BE2C (cell line): Measurements from ENCODE around the gene CCDC60.

Experiments used
- DNase-seq: peaks from one replicate; pipeline ENCODE4 v3.0.0-alpha.2; 2020
- H3K27me3 ChIP-seq: fragments of 250-450 bp; sonication (Bioruptor Pico); 2 replicates; pipeline ENCODE4 v1.5.1; 2020; ENCODE audit warnings: mild to moderate bottlenecking
- H3K36me3 ChIP-seq: fragments of 250-450 bp; sonication (Bioruptor Pico); 2 replicates; pipeline ENCODE4 v1.5.1; 2020; ENCODE audit warnings: mild to moderate bottlenecking
- H3K4me1 ChIP-seq: fragments of 250-450 bp; sonication (Bioruptor Pico); 2 replicates; pipeline ENCODE4 v1.5.1; 2020
- H3K4me3 ChIP-seq: 2 replicates; pipeline ENCODE4 v1.5.1; 2011; ENCODE audit warnings: low read depth, low read length
- H3K9me3 ChIP-seq: fragments of 250-450 bp; sonication (Bioruptor Pico); 2 replicates; pipeline ENCODE4 v1.5.1; 2020
- TF ChIP-seq, protein P1 (sequence below): IDR thresholded peaks from 2 replicates; pipeline ENCODE4 v1.5.1; 2012; ENCODE audit warnings: mild to moderate bottlenecking, low read depth, low read length

Gene CCDC60

DNA sequence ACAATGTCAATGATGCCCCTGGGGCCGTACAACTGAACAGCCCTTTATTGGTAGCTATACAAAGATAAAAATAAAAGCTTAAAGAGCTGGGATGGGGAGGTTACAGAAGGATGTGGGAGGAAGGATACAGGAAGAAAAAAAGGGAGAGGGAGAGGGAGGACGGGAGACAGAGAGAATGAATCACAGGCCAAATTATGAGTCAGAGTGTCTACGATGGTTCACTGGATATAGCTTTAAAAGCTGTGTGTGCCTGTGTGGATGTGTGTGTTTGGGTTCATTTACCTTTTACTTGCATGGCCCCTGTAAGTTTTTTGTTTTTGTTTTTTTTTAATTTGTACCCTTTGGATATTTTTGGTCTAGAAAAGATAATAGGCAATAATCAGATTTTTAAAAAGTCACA lies 111.9 kb downstream of the CCDC60 start:
- no peaks in the 10 kb centered on the region for H3K9me3 ChIP-seq
- H3K36me3 ChIP-seq: no peaks in the 10 kb centered on the region
- DNase-seq: no peak
- H3K4me1 ChIP-seq: no peaks in the 10 kb centered on the region
- TF ChIP-seq, protein P1, sequence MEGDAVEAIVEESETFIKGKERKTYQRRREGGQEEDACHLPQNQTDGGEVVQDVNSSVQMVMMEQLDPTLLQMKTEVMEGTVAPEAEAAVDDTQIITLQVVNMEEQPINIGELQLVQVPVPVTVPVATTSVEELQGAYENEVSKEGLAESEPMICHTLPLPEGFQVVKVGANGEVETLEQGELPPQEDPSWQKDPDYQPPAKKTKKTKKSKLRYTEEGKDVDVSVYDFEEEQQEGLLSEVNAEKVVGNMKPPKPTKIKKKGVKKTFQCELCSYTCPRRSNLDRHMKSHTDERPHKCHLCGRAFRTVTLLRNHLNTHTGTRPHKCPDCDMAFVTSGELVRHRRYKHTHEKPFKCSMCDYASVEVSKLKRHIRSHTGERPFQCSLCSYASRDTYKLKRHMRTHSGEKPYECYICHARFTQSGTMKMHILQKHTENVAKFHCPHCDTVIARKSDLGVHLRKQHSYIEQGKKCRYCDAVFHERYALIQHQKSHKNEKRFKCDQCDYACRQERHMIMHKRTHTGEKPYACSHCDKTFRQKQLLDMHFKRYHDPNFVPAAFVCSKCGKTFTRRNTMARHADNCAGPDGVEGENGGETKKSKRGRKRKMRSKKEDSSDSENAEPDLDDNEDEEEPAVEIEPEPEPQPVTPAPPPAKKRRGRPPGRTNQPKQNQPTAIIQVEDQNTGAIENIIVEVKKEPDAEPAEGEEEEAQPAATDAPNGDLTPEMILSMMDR: no peak
- peaks cover 4% of the 10 kb centered on the region for H3K27me3 ChIP-seq
- H3K4me3 ChIP-seq: no peak overlapping the region

DNA sequence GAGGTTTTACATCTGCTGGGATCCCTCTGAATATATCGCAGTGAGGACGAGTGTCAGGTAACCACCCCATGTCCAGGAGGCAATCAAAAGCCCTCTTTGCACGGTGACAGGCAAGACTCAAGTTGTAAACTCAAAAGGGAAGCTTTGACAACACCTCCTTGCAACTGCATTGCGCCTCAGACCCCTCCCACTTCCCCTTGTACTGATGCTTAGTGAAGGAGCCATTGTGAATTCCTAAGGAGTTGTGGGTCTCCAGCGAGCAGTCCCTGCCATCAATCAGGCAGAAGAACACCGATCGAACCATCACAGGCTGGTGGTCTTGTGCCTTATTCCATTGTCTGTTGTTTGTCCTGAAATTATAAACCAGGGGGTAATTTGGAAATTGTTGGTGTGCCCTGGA lies 112.6 kb downstream of the CCDC60 start:
- TF ChIP-seq, protein P1: no peak
- H3K27me3 ChIP-seq: peaks cover 3% of the 10 kb centered on the region
- DNase-seq: no peak
- no peak overlapping the region for H3K4me3 ChIP-seq
- H3K9me3 ChIP-seq: no peaks in the 10 kb centered on the region
- H3K36me3 ChIP-seq: no peaks in the 10 kb centered on the region
- no peaks in the 10 kb centered on the region for H3K4me1 ChIP-seq

DNA sequence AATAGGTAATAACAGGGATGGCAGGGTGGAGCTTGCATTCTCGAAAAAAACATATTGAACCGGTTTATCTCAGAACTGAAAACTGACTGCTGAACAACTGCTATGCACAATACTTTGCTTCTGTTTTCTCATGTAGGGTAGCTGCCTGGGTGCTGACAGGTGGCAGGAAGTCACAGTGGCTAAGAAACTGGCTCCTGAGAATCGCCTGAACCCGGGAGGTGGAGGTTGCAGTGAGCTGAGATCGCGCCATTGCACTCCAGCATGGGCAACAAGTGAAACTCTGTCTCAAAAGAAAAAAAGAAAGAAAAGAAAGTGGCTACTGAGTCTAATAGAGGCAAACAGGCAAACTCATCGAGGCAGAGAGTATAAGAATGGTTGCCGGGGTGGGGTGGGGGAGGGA lies 113.1 kb downstream of the CCDC60 start:
- Histone ChIP-seq H3K4me3 (no peak overlapping the region), H3K9me3 (no peaks in the 10 kb centered on the region), H3K4me1 (no peaks in the 10 kb centered on the region), H3K36me3 (no peaks in the 10 kb centered on the region), H3K27me3 (peaks cover 3% of the 10 kb centered on the region)
- TF ChIP-seq, protein P1: no peak
- no peak for DNase-seq

DNA sequence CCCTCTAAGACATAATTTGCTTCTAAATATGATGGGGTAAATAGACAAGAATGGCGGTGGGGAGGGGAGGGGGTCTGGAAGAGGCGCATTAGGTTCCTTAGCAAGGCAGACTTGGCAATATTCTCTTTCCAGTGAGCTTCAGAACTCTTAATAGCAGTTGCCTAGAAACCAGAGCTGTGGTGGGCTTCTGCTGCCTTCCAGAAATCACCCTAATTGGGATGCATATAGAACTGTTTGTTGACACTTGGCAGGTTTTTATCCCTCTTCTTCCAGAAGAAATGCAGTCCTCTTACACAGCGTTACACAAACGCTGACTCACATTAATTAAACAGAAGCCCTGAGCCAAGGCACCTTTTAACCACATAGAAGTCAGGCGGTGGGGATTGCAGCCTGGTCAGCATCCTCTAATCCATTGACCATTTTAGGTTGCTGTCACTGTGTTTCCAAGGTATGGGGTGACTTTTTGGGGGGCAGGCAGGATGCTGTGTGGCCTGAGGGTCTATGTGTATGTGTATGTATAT lies 114.1 kb downstream of the CCDC60 start:
- H3K9me3 ChIP-seq: no peaks in the 10 kb centered on the region
- H3K4me1 ChIP-seq: no peaks in the 10 kb centered on the region
- H3K27me3 ChIP-seq: no peaks in the 10 kb centered on the region; the same call in 1 of the 2 replicates
- no peak overlapping the region for H3K4me3 ChIP-seq
- DNase-seq: no peak
- TF ChIP-seq, protein P1: no peak
- no peaks in the 10 kb centered on the region for H3K36me3 ChIP-seq

DNA sequence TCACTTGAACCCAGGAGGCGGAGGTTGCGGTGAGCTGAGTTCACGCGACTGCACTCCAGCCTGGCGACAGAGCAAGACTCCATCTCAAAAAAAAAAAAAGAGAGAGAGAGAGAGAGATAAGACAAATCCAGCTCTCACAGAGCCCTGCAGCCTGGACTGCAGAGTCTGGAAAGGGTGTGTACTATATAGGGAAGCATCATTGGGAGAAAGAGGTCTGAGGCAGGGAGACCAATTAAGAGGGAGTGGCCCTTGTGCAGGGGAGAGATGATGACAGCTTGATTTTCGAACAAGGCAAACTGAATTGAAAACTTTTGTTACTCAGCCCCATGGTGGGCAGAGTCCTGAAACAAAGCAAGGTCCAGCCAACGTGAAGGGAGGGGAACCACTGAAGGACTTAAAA lies 116.2 kb downstream of the CCDC60 start:
- TF ChIP-seq, protein P1: no peak

DNA sequence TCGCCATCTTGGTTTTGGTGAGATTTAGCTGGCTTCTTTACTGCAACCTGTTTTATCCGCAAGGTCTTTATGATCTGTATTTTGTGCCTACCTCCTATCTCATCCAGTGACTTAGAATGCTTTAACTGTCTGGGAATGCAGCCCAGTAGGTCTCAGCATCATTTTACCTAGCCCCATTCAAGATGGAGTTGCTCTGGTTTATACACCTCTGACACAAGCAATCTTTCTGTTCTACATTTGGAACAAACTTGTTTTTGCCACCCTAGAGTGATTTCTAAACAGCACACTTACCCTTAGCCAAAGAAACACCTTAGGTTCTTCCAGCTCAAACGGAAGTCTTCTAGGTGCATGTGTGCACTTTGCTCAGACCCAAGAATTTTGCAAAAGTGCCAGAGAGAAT lies 122.3 kb downstream of the CCDC60 start:
- TF ChIP-seq, protein P1: no peak
- Histone ChIP-seq H3K4me1 (no peaks in the 10 kb centered on the region), H3K36me3 (no peaks in the 10 kb centered on the region), H3K4me3 (no peak overlapping the region), H3K9me3 (peaks cover 3% of the 10 kb centered on the region; the same call in 1 of the 2 replicates), H3K27me3 (peaks cover 11% of the 10 kb centered on the region; the same call in 1 of the 2 replicates)
- DNase-seq: no peak

More for the DNA sequence above, 116.2 kb downstream of the CCDC60 start:
- Histone ChIP-seq H3K4me3 (no peak overlapping the region), H3K9me3 (no peaks in the 10 kb centered on the region), H3K36me3 (no peaks in the 10 kb centered on the region), H3K27me3 (no peaks in the 10 kb centered on the region; the same call in 1 of the 2 replicates), H3K4me1 (no peaks in the 10 kb centered on the region)
- DNase-seq: no peak
